IMR-90 (cell line): ENCODE results near the gene S100Z. TPM values are rescaled to one million over a fixed set of nuclear protein-coding genes. Genes with fewer than 3 reads are reported as not detected.
"Not testable (repeated sequence)": the region's sequence is repeated elsewhere in the genome, so short reads cannot be mapped to it uniquely, and the experiment has no call there.

ENCODE experiments used
- ATAC-seq: fragments of 200-7000 bp; cut with Tn5 transposase; 2 replicates; pipeline ENCODE4 v1.9.1; 2020; ENCODE audit warnings: low read depth, mild to moderate bottlenecking, moderate library complexity
- BruUV-seq: library from RNA; stranded (reverse); fragments of 400-500 nt; replicated peaks from 2 replicates; lab custom pipeline; 2021; lab: Mats Ljungman, UMichigan
- CTCF ChIA-PET: fragments of 300-600 bp; formaldehyde crosslinking; extraction: SDS; loops from one replicate; lab custom pipeline; 2021; ENCODE audit warnings: antibody characterized with exemption; lab: Yijun Ruan, JAX
- POLR2A ChIA-PET: fragments of 300-600 bp; sonication (Branson Sonifier 250); formaldehyde crosslinking; loops from one replicate; lab custom pipeline; 2022; ENCODE audit warnings: antibody characterized with exemption; ENCODE audit not compliant: unreplicated experiment; lab: Charles Lee
- DNase-seq: peaks from one replicate; pipeline ENCODE4 v3.0.0; 2013
- H2AFZ ChIP-seq: replicated peaks from 2 replicates; pipeline ENCODE3; 2013; ENCODE audit warnings: low read length, mild to moderate bottlenecking; ENCODE audit not compliant: poor library complexity
- H2AK5ac ChIP-seq: 2 replicates; pipeline ENCODE4 v1.6.1; 2013; ENCODE audit warnings: low read depth, low read length, inconsistent platforms
- H2AK9ac ChIP-seq: replicated peaks from 2 replicates; pipeline ENCODE3; 2013; ENCODE audit warnings: mild to moderate bottlenecking, low read depth, low read length, moderate library complexity; ENCODE audit not compliant: poor library complexity
- H2BK120ac ChIP-seq: 2 replicates; pipeline ENCODE4 v1.6.1; 2013; ENCODE audit warnings: low read depth, low read length, inconsistent platforms
- H2BK15ac ChIP-seq: 3 replicates; pipeline ENCODE4 v1.6.1; 2013; ENCODE audit warnings: low read depth, low read length, inconsistent platforms
- H2BK20ac ChIP-seq: 2 replicates; pipeline ENCODE4 v1.6.1; 2013; ENCODE audit warnings: low read depth, mild to moderate bottlenecking, inconsistent platforms, low read length, moderate library complexity
- H2BK5ac ChIP-seq: 2 replicates; pipeline ENCODE4 v1.6.1; 2013; ENCODE audit warnings: mild to moderate bottlenecking, low read depth, low read length, inconsistent platforms; ENCODE audit not compliant: poor library complexity, severe bottlenecking
- H3K14ac ChIP-seq: replicated peaks from 2 replicates; pipeline ENCODE4 v1.6.1; 2013; ENCODE audit warnings: low read depth, low read length, inconsistent platforms
- H3K18ac ChIP-seq: 2 replicates; pipeline ENCODE4 v1.6.1; 2013; ENCODE audit warnings: low read depth, low read length, control low read depth
- H3K23ac ChIP-seq: 2 replicates; pipeline ENCODE4 v1.6.1; 2013; ENCODE audit warnings: low read depth, low read length, inconsistent platforms
- H3K27ac ChIP-seq: 2 replicates; pipeline ENCODE4 v1.5.1; 2013; ENCODE audit warnings: mild to moderate bottlenecking, control low read depth, low read length; ENCODE audit not compliant: insufficient read depth
- H3K27me3 ChIP-seq: 2 replicates; pipeline ENCODE4 v1.6.1; 2013; ENCODE audit warnings: low read length; ENCODE audit not compliant: control insufficient read depth, insufficient read depth
- H3K36me3 ChIP-seq: 2 replicates; pipeline ENCODE4 v1.6.1; 2013; ENCODE audit warnings: low read length, mixed read lengths; ENCODE audit not compliant: control insufficient read depth, insufficient read depth
- H3K4ac ChIP-seq: 2 replicates; pipeline ENCODE4 v1.6.1; 2013; ENCODE audit warnings: low read depth, low read length, inconsistent platforms
- H3K4me1 ChIP-seq: 2 replicates; pipeline ENCODE4 v1.6.1; 2013; ENCODE audit warnings: low read length, mixed read lengths; ENCODE audit not compliant: control insufficient read depth, insufficient read depth
- H3K4me2 ChIP-seq: 2 replicates; pipeline ENCODE4 v1.6.1; 2013; ENCODE audit warnings: low read depth, mild to moderate bottlenecking, control low read depth, low read length, moderate library complexity
- H3K4me3 ChIP-seq: 2 replicates; pipeline ENCODE4 v1.5.1; 2013; ENCODE audit warnings: low read depth, mild to moderate bottlenecking, control low read depth, low read length, moderate library complexity; ENCODE audit not compliant: insufficient read depth
- H3K56ac ChIP-seq: 2 replicates; pipeline ENCODE4 v1.6.1; 2013; ENCODE audit warnings: low read length, inconsistent platforms; ENCODE audit not compliant: insufficient read depth; ENCODE audit errors: extremely low read depth
- H3K79me1 ChIP-seq, 2 experiments: 2 replicates each; pipeline ENCODE4 v1.6.1; 2013; ENCODE audit warnings: low read length in 2 of 2, inconsistent platforms in 1 of 2, low read depth in 1 of 2
- H3K9ac ChIP-seq: 2 replicates; pipeline ENCODE4 v1.6.1; 2013; ENCODE audit warnings: low read depth, low read length, control low read depth
- H3K9me1 ChIP-seq: 2 replicates; pipeline ENCODE4 v1.6.1; 2013; ENCODE audit warnings: low read length, inconsistent platforms; ENCODE audit not compliant: insufficient read depth
- H3K9me3 ChIP-seq: 2 replicates; pipeline ENCODE4 v1.6.1; 2013; ENCODE audit warnings: low read length; ENCODE audit not compliant: control insufficient read depth, insufficient read depth
- H4K20me1 ChIP-seq: 2 replicates; pipeline ENCODE4 v1.6.1; 2013; ENCODE audit warnings: low read length, inconsistent platforms; ENCODE audit not compliant: insufficient read depth
- H4K5ac ChIP-seq: 2 replicates; pipeline ENCODE4 v1.6.1; 2013; ENCODE audit warnings: mild to moderate bottlenecking, low read depth, low read length, control low read depth
- H4K8ac ChIP-seq, 2 experiments: 2 replicates each; pipeline ENCODE4 v1.6.1; 2013; ENCODE audit warnings: low read depth in 2 of 2, low read length in 2 of 2, control low read depth in 1 of 2, inconsistent platforms in 1 of 2
- H4K91ac ChIP-seq: 2 replicates; pipeline ENCODE4 v1.6.1; 2013; ENCODE audit warnings: low read depth, low read length, inconsistent platforms; ENCODE audit not compliant: insufficient read depth
- BHLHE40 ChIP-seq: fragments of 150-350 bp; IDR thresholded peaks from 2 replicates; pipeline ENCODE4 v1.6.1; 2016; ENCODE audit warnings: mild to moderate bottlenecking, low read depth, low read length
- CTCF ChIP-seq: conservative IDR thresholded peaks from 2 replicates; pipeline ENCODE4 v1.5.1; 2012; ENCODE audit warnings: mild to moderate bottlenecking, low read depth, low read length, improper control_type of control experiment
- MXI1 ChIP-seq: IDR thresholded peaks from 2 replicates; pipeline ENCODE4 v1.6.1; 2012; ENCODE audit warnings: low read depth, mild to moderate bottlenecking, low read length, moderate library complexity, borderline replicate concordance
- NFE2L2 ChIP-seq: fragments of 150-350 bp; IDR thresholded peaks from 2 replicates; pipeline ENCODE4 v1.6.1; 2016; ENCODE audit warnings: low read depth, mild to moderate bottlenecking, low read length
- RAD21 ChIP-seq: IDR thresholded peaks from 2 replicates; pipeline ENCODE4 v1.6.1; 2012; ENCODE audit warnings: low read length, improper control_type of control experiment
- RCOR1 ChIP-seq: IDR thresholded peaks from 2 replicates; pipeline ENCODE4 v1.6.1; 2012; ENCODE audit warnings: mild to moderate bottlenecking, low read length, improper control_type of control experiment; ENCODE audit not compliant: insufficient replicate concordance
- RFX5 ChIP-seq: IDR thresholded peaks from 2 replicates; pipeline ENCODE4 v1.8.0; 2012; ENCODE audit warnings: low read depth, mild to moderate bottlenecking, low read length, moderate library complexity
- SMC3 ChIP-seq: fragments of 150-350 bp; IDR thresholded peaks from 2 replicates; pipeline ENCODE4 v1.6.1; 2016; ENCODE audit warnings: low read depth, mild to moderate bottlenecking, antibody characterized with exemption, low read length, moderate library complexity
- WGBS, 2 experiments: methylation state at CpG; one replicate each; pipeline versions ENCODE4 v1.1.5 to v1.1.7; 2013; ENCODE audit warnings: missing lambda C conversion rate in 2 of 2; ENCODE audit not compliant: insufficient read length in 1 of 2; ENCODE audit errors: extremely low coverage in 2 of 2; 5-methylcytosine and 5-hydroxymethylcytosine counted together
- dilution Hi-C: fragments of 300-500 bp; cut with HindIII; formaldehyde crosslinking; loops from one replicate; pipeline ENCODE4 v1.14.3; 2018; ENCODE audit warnings: low sequenced_read_pairs; ENCODE audit not compliant: unreplicated experiment
- in situ Hi-C: fragments of 300-500 bp; cut with MboI; formaldehyde crosslinking; loops from 3 replicates; pipeline ENCODE4 v1.14.3; 2019; ENCODE audit warnings: low sequenced_read_pairs, inconsistent platforms, mixed read lengths
- intact Hi-C: fragments of 100-400 bp; cut with micrococcal nuclease; formaldehyde crosslinking; loops from 2 replicates; pipeline ENCODE4 v1.10.0; 2022
- polyA plus RNA-seq, 3 experiments: library from polyadenylated mRNA; depleted of rRNA; stranded (reverse); fragments of >200 nt; gene quantifications; 2 replicates each; pipeline ENCODE4 v1.2.3, GENCODE V29; 2012; ENCODE audit warnings: low replicate concordance in 1 of 3
- total RNA-seq: library from RNA; depleted of rRNA; stranded (reverse); fragments of >200 nt; gene quantifications from 2 replicates; pipeline ENCODE4 v1.2.3, GENCODE V29; 2012

The S100Z gene
- total and polyA plus RNA-seq, 2 of the 4 experiments (the other 2 are of a cell fraction), result not detected

- H4K91ac ChIP-seq, result no peak overlapping the region
- no peak overlapping the region for H3K27ac ChIP-seq
- intact Hi-C loops, result no loop called here
- H4K8ac ChIP-seq, result no peak overlapping the region
- H3K36me3 ChIP-seq, result no peaks in the 10 kb centered on the region
- no peak overlapping the region for H3K4me2 ChIP-seq
- ATAC-seq (no peak; the same call in none of the 2 replicates), DNase-seq (peak; percentile 26)
- H4K5ac ChIP-seq, result no peak overlapping the region
- no peak overlapping the region for H2BK120ac ChIP-seq
- H3K14ac ChIP-seq, result no peak overlapping the region
- no peak overlapping the region for H2BK5ac ChIP-seq
- no peaks in the 10 kb centered on the region for H3K27me3 ChIP-seq
- H4K20me1 ChIP-seq, result no peaks in the 10 kb centered on the region
- no peaks in the 10 kb centered on the region for H3K9me3 ChIP-seq
- H3K18ac ChIP-seq, result no peak overlapping the region
- no TSS peak for BruUV-seq
- H3K23ac ChIP-seq, result no peak overlapping the region
- no peak overlapping the region for H2AK9ac ChIP-seq
- no peaks in the 10 kb centered on the region for H3K9me1 ChIP-seq
- dilution Hi-C loops, result no loop called here
- H2AK5ac ChIP-seq, result no peak overlapping the region
- H2BK20ac ChIP-seq, result no peak overlapping the region
- CTCF ChIA-PET, result interaction anchor here (0.6 to 0.8 kb wide), 2 partner anchors 16 to 280 kb away, joined by 3 read pairs; no protein-coding TSS in a partner anchor
- no peak overlapping the region for H3K4me3 ChIP-seq
- no peak overlapping the region for H3K9ac ChIP-seq
- no peaks in the 10 kb centered on the region for H3K4me1 ChIP-seq
- in situ Hi-C loops, result no loop called here
- H2BK15ac ChIP-seq, result no peak overlapping the region
- TF ChIP-seq RCOR1 (no peak), BHLHE40 (no peak), CTCF (no peak), RAD21 (no peak), MXI1 (no peak), NFE2L2 (no peak), SMC3 (no peak), RFX5 (no peak)
- POLR2A ChIA-PET, result no interaction called here
- H3K79me1 ChIP-seq, result no peaks in the 10 kb centered on the region
- no peak overlapping the region for H3K56ac ChIP-seq
- WGBS, 2 experiments, result no CpG with 5 or more reads among the region's 2 CpGs
- no peak overlapping the region for H2AFZ ChIP-seq
- H3K4ac ChIP-seq, result no peak overlapping the region
Measured at GRCh38 chr5:76852772-76853171, 3.0 kb downstream of the S100Z start.

- H3K18ac ChIP-seq, H3K4me1 ChIP-seq, H4K20me1 ChIP-seq, H2AK5ac ChIP-seq, in situ Hi-C loops, H3K4me3 ChIP-seq, BruUV-seq, H4K5ac ChIP-seq, H3K27me3 ChIP-seq, H3K9ac ChIP-seq, H2BK20ac ChIP-seq, H4K91ac ChIP-seq, CTCF ChIA-PET, H2AFZ ChIP-seq, H3K36me3 ChIP-seq, H3K56ac ChIP-seq, H2BK120ac ChIP-seq, ATAC-seq, POLR2A ChIA-PET, H3K9me3 ChIP-seq, H3K4ac ChIP-seq, H2BK5ac ChIP-seq, H3K79me1 ChIP-seq, H3K27ac ChIP-seq, H2AK9ac ChIP-seq, H2BK15ac ChIP-seq, H3K4me2 ChIP-seq, dilution Hi-C loops, H4K8ac ChIP-seq, DNase-seq, H3K23ac ChIP-seq, H3K14ac ChIP-seq, intact Hi-C loops, H3K9me1 ChIP-seq: not testable (repeated sequence)
- no CpG with 5 or more reads among the region's 3 CpGs for WGBS, 2 experiments
Measured at GRCh38 chr5:76853741-76854140, 3.9 kb downstream of the S100Z start.
